A549 (cell line): Measurements from ENCODE around the gene OGDH.

Experiments
- CEBPB ChIP-seq, 2 experiments: fragments of >200 bp in 1 of 2; sonication (Bioruptor Twin) in 1 of 2; formaldehyde crosslinking in 1 of 2; IDR thresholded peaks; 2 replicates each; pipeline ENCODE4 v1.6.1; 2012 to 2016
- CHD4 ChIP-seq: fragments of 200-600 bp; sonication (generic); IDR thresholded peaks from 2 replicates; pipeline ENCODE4 v1.6.1; 2016; ENCODE audit warnings: antibody characterized with exemption, mild to moderate bottlenecking, borderline replicate concordance
- CTCF ChIP-seq: fragments of >200 bp; sonication (Bioruptor Twin); formaldehyde crosslinking; IDR thresholded peaks from 3 replicates; pipeline ENCODE4 v1.5.1; 2016
- HDAC2 ChIP-seq: fragments of 200-600 bp; sonication (generic); IDR thresholded peaks from 2 replicates; pipeline ENCODE4 v1.6.1; 2016
- MAFK ChIP-seq: fragments of 450-650 bp; IDR thresholded peaks from 2 replicates; pipeline ENCODE4 v1.6.1; 2014; ENCODE audit not compliant: partially characterized antibody
- MAX ChIP-seq: IDR thresholded peaks from 2 replicates; pipeline ENCODE4 v1.6.1; 2012
- RAD21 ChIP-seq, 2 experiments: fragments of >200 bp in 1 of 2; sonication (Bioruptor Twin) in 1 of 2; formaldehyde crosslinking in 1 of 2; IDR thresholded peaks in 1 of 2; conservative IDR thresholded peaks in 1 of 2; 2 replicates in 1 of 2; 3 replicates in 1 of 2; pipeline ENCODE4 v1.6.1; 2012 to 2018; ENCODE audit warnings: inconsistent platforms in 1 of 2
- RNF2 ChIP-seq: fragments of 200-600 bp; sonication (generic); IDR thresholded peaks from 2 replicates; pipeline ENCODE4 v1.6.1; 2016; ENCODE audit warnings: low read depth, mild to moderate bottlenecking, antibody characterized with exemption, moderate library complexity, borderline replicate concordance

GRCh38 chr7:44757311-44757710 lies 150.9 kb downstream of the OGDH start:
- TF ChIP-seq CEBPB (IDR thresholded peaks at IDR 0.05) = no peak
- no peak for TF ChIP-seq CTCF
- no peak for TF ChIP-seq HDAC2
- TF ChIP-seq RNF2 = no peak
- no peak for TF ChIP-seq RAD21 (conservative IDR thresholded peaks at IDR 0.05 in 1 of 2, IDR thresholded peaks at IDR 0.05 in 1 of 2)
- no peak for TF ChIP-seq CHD4
- TF ChIP-seq MAFK = no peak
- TF ChIP-seq MAX = no peak
